22Rv1 (cell line): ENCODE measurements around the gene COL25A1.

Experiments used
- H3K27ac ChIP-seq: fragments of 450-650 bp; 2 replicates; pipeline ENCODE4 v1.5.1; 2017
- ZFX ChIP-seq: fragments of 450-650 bp; IDR thresholded peaks from 2 replicates; pipeline ENCODE4 v1.6.1; 2017; ENCODE audit warnings: antibody characterized with exemption, borderline replicate concordance
- TF ChIP-seq, protein P1 (sequence below): fragments of 450-650 bp; IDR thresholded peaks from 2 replicates; pipeline ENCODE4 v1.5.1; 2017; ENCODE audit warnings: mild to moderate bottlenecking

COL25A1 gene

DNA sequence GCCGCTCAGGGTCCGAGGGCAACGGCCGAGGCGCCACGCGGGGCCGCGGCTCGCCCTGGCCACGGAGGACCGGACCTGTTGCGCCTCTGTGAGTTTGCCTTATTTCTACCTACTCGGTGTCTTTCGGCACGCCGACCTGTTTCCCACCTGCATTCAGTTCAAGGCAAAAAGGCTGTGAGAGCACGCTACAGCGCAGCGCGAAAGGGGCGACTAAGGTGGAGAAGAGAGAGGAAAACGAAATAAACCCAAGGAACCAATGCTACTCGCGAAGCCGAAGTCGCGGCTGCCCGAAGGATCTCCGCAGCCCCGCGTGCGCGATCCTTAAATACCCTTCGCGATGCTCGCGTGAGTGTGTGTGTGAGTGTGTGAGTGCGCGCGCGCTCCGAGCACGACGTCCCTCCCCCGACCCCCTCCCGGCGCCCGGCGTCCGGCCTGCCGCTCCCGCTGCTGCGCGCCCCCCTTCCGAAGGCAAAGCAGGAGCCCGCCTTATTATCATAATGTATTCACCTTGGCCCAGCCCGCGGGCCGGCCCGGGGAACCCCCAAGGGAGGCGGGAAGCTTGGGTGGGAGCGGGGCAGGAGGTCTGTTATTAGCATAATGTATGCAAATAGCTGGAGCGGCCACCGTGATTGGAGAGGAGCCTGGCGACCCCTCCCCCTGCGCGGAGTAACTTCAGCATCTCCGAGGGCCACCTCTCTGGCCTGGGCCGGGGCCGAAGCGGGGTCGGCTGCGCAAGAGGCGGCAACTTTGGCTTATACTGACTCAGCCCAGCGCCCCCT lies at the start of gene COL25A1:
COL25A1 (minus strand) TSS at position 298 of the 779 bp plus-strand sequence.
- TF ChIP-seq, protein P1, sequence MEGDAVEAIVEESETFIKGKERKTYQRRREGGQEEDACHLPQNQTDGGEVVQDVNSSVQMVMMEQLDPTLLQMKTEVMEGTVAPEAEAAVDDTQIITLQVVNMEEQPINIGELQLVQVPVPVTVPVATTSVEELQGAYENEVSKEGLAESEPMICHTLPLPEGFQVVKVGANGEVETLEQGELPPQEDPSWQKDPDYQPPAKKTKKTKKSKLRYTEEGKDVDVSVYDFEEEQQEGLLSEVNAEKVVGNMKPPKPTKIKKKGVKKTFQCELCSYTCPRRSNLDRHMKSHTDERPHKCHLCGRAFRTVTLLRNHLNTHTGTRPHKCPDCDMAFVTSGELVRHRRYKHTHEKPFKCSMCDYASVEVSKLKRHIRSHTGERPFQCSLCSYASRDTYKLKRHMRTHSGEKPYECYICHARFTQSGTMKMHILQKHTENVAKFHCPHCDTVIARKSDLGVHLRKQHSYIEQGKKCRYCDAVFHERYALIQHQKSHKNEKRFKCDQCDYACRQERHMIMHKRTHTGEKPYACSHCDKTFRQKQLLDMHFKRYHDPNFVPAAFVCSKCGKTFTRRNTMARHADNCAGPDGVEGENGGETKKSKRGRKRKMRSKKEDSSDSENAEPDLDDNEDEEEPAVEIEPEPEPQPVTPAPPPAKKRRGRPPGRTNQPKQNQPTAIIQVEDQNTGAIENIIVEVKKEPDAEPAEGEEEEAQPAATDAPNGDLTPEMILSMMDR, result no peak
- TF ChIP-seq ZFX, result no peak
- H3K27ac ChIP-seq, result no peak within 1 kb of the TSS

GRCh38 chr4:109350121-109350520 lies 47.7 kb upstream of the COL25A1 start:
- no peak overlapping the region for H3K27ac ChIP-seq
- no peak for TF ChIP-seq ZFX
- TF ChIP-seq, protein P1, result no peak

- TF ChIP-seq, protein P1, result no peak
- TF ChIP-seq ZFX, result no peak
- H3K27ac ChIP-seq, result no peak overlapping the region
Observed at GRCh38 chr4:109334129-109335105, 32.0 kb upstream of the COL25A1 start.

DNA sequence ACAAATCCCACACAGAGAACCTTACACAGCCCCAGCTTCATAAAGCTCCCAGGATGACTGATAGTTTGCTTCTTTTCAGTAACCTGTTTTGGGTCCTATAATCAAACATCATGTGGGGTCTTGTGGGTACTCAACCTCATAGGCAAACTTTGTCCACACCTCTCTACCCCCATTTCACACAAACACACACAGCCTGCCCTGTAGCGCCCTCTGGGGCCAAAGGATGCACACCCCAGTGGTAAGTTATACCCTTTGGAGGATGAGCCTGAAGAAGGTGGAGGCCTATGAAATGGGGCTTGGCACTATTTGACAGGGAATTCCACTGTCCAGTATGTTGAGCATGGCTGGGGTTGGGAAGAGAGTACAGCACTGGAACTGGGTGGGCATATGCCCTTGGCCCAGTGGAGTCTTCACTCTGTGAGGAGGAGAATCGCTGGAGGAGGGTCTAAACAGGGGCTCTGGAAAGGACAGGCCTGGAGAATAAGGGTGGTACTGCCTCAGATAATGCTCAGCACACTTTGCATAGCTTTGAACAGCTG lies 30.5 kb upstream of the COL25A1 start:
- TF ChIP-seq, protein P1, result peak; percentile 34
- TF ChIP-seq ZFX, result no peak
- no peak overlapping the region for H3K27ac ChIP-seq

GRCh38 chr4:109327641-109328040 lies 25.2 kb upstream of the COL25A1 start:
- H3K27ac ChIP-seq, result no peak overlapping the region
- no peak for TF ChIP-seq ZFX
- TF ChIP-seq, protein P1, result no peak

DNA sequence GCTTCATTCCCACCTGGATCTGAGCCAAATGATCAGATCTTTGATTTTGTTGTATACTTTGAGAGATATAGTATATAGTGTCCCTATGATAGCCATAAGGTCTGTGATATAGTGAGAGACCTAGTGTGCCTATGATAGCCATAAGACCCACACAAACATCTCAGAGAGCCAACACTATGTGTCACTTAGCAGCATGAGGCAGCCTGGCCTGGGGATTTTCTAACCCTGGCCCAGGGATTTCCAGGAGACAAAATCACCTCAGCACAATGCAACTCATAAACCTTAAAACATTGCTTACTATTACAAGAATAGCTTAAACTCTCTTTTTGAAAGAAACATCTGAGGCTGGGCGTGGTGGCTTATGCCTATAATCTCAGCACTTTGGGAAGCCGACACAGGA lies 23.2 kb upstream of the COL25A1 start:
- no peak overlapping the region for H3K27ac ChIP-seq
- TF ChIP-seq, protein P1, result no peak
- TF ChIP-seq ZFX, result no peak
